Embryonic facial prominence (tissue), 1 donor: ENCODE results near the gene SMC1A.
"Not testable (repeated sequence)": the region's sequence is repeated elsewhere in the genome, so short reads cannot be mapped to it uniquely, and the experiment has no call there.

Experiments used
- DNase-seq: peaks from one replicate; pipeline ENCODE4 v3.0.0-alpha.2; 2016; ENCODE audit errors: extremely low spot score

The SMC1A gene

DNA sequence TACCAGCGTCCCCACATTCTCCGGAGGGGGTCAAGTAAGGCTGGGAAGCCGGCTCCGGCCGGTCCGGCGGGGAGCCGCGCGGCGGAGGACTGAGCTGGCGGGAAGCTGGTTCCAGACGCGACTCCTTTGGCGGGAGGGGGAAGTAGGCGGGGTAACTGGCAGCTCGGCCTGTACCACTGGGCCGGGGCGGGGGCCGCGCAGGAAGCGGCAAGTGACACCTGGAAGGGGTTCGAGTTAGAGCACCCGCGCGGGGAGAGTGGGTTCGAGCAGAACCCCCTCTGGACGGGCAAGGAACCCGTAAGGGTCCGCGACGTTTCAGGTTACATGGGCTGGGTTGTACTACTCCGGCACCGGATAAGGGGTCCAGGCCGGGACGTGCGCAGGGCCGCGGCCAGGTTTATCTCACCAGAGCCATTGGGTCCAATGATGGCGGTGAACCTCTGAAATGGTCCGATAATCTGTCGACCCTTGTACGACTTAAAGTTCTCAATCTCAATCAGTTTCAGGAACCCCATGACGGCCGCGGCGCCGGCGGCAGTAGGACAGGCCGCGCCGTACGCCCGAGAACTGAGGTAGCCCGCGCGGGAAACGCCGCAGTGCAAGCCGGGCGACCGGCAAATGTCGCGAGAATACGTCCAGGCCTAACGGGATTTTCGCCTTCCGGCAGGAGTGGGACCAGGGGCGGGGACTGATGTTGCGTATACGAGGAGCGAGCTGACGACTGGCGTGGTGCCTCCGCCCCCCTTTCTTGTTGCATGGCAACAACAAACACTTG, at the start of gene SMC1A:
Gene SMC1A, minus strand, starts transcription at position 569 of the 775 bp plus-strand sequence. Its CDS starts 54 bp downstream, at position 515.
- DNase-seq, result peak; percentile 89

DNA sequence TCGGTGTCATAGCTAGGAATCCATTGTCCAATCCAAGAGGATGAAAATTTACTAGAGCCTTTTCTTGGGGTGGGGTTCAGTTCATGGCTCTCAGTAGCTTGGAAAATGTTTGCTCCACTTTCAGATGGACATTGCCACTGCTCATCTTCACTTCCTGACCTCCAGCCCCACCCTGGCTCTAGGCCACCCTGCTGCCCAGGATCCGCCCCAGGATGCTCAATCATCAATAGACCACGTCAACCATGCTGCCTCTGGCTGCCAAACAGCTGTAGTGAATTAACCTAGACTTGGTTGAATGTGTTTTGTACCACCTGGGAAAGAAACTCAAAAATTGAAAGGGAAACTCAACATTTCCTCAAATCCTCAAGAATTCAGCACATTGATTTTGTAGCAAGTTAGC, 48.9 kb upstream of the SMC1A start:
- no peak for DNase-seq

DNA sequence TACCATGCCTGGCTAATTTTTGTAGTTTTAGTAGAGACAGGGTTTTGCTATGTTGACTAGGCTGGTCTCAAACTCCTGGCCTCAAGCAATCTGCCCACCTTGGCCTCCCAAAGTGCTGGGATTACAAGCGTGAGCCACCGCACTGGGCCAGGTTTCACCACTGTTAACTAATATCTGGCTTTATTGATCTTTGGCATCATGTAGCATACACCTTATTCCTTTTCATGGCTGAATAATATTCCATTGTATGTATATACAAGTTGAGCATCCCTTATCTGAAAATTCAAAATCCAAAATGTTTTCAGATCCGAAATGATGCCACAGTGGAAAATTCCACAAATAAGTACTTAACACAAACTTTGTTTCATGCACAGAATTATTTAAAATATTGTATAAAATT, 46.2 kb upstream of the SMC1A start:
- not testable (repeated sequence) for DNase-seq

DNA sequence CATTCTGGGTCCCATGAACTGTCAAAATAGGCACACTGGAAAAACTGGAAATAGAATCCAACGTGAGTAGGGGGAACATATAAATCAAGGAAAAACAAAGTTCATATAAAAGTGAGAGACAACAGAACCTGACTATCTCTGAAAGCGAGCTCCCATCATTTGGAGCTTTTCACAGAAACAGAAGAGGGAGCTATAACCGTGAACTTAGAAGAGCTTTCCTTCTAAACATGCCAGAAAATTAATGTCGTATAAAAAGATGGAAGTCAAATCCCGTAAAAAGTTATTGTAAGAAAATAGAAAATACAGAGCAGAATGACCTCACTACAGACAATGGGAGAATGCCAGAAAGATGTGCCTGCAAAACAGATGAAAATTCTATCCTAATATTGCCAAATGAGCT, 35.6 kb upstream of the SMC1A start:
- DNase-seq, result no peak

DNA sequence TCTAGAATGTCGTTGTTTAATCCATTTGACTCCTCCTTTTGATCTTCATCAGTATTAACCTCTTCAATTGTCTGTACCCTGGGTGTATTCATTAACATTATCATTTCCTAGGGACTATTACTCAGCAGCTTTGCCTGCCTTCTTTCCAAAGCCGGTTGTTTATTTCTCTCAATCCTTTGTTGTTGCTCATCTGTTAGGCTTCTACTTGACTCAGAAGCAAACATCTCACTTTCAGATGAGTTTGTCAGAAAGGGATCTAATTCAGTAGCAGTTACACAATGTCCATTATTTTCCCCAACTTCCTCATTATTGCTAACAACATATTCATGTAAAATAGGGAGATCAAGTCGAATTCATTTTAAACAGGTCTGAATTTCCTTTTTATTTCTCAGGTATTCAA, 33.8 kb upstream of the SMC1A start:
- no peak for DNase-seq

DNA sequence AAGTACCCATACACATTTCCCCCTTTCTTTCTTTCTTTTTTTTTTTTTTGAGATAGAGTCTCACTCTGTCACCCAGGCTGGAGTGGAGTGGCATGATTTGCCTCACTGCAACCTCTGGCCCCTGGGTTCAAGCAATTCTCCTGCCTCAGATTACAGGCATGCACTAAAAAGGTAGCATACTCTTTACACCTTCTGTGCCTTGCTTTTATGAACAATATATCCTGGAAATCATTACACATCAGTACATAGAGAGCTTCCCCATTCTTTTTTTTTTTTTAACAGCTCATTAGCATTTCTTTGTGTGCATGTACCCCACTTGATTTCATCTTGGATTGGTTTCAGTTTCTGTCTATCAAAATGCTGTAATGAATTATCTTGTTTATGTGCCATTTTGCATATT, 30.4 kb upstream of the SMC1A start:
- no peak for DNase-seq

DNA sequence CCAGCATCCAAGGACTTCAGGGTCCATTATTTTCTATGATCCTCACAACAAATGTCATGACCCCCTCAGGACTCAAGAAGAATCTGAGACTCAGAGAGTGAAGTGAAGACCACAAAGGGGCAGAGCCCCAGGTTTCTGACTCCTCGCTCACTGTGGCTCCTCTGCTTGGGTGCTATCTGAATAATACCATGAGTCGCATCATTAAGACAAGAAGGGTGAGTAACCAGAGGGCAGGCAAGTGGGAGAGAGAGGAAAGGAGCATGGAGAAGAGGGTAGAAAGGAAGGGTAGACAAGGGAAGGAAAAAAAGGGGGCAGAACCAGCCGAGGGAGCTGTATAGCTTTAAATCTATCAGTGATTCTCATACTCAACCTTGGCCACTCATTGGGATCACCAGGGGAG, 27.2 kb upstream of the SMC1A start:
- DNase-seq, result no peak

DNA sequence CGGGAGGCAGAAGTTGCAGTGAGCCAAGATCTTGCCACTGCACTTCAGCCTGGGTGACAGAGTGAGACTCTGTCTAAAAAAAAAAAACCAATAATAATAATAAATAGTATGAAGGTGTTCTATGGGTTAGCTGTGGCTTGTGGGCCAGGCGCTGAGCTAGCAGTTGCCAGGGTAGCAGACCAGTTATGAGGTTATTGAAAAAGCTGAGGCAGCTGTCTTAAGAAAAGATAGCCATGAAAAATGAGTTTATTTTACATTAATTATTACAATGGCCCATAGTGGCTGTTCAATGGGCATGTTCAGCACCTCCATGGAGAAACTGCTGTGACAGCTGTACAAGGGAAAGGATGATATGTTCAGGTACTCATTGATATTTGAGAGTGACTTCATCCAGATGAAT, 25.0 kb upstream of the SMC1A start:
- DNase-seq, result no peak

DNA sequence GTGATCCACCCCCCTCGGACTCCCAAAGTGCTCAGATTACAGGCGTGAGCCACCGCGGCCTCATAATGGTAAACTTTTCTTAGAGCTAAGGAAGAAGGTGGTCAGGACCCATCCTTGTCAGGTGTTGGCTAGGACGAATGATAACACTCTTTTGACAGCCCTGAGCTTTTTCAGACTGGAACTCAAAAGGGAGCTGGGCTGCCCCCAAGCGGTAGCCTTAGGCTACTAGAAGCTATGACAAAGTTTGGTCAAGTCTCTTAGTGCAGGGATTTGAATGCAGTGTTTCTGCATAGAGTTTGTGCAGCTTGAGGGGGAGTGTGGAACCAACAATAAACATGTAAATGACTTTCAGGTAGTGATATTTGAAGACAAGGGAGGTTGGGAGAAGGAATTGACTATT, 23.5 kb upstream of the SMC1A start:
- no peak for DNase-seq

DNA sequence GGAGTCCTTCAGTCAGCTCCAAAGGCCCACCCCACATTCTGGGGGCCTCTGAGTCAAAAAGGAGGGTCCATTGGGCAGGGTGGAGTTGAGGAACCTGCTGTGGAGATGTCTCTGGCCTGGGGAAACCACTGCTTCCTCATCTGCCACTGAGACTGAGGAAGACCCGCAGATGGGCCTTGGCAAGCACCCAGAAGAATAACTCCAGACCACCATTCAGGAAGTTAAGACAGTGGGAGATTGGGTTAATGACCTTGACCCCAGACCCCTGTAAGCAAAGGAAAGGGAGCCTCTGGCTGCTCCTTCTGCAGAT, 19.8 kb upstream of the SMC1A start:
- DNase-seq, result no peak

DNA sequence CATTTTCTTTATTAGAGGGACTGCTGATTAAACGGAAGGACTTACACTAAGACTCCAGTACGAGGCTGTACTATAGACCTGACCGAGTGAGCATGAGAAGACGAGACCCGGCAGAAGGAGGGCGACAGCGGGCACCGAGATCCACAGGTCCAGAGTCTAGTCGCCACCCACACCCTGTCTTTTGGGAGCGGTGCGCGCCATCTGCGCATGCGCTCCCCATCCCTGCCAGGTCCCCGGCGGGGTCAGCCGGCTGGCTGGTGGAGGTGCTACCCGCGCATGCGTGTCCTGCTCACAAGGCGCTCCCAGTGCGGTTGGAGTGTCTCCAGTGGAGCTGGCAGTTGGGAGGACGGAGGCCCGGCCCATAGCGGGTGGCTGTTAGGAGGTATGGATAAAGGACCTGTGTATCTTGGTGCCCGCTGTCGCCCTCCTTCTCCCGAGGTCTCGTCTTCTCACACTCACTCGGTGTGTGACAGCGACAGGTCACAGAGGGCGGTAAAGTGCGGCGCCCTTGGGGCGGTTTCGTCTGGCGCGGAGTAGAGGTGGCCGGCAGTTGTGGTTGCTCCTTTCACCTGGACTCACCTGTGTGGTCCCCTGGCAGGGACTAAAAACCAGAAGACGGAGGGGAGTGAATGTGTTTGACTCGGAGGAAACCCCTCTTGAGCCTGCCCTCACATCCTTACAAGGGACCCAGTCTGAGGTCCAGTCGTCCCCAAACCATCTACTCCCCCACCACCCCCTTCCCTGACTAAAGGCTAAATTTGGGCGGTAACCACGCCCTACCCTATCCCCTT, 19.3 kb upstream of the SMC1A start:
- no peak for DNase-seq

DNA sequence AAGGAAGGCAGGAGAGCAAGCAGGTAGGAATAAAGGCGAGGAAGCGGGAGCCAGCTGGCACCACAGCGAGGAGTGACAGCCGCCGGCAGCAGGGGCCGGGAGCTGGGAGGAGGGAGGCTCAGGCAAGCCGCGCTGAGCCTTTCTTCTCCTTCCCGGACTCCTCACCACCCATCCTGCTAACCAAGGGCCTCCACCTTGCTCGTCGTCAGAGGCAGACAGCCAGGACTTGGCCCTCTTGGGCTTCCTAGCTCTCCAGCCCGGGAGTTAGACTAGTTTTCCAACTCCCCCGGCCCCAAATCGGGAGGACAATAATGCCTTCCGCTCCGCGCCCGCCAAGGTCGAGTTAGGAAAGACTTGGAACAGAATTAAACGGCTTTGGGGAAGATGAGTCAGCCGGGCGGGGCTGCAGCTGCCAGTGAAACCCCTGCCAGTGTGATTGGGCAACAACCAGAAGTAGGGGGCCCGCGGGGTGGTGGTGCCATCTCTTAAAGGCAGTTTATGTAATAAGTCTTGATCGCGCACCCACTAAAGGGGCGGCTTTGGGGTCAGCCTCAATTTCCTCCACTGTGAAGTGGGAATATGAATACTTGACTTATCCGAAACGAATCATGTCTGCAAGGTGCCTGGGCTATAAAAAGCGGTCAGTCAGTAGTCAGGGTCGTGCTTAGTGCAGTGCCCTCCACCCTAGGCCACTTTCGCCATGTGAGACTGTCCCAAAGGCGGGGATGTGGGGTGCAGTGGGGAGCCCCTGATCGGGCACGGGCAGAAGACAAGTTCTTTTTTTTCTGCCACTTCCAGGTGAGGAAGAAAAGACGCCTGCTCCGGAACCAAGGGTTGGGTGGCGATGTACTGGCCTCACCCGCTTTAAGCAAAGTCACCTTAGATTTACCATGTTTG, 18.4 kb upstream of the SMC1A start:
- DNase-seq, result no peak

DNA sequence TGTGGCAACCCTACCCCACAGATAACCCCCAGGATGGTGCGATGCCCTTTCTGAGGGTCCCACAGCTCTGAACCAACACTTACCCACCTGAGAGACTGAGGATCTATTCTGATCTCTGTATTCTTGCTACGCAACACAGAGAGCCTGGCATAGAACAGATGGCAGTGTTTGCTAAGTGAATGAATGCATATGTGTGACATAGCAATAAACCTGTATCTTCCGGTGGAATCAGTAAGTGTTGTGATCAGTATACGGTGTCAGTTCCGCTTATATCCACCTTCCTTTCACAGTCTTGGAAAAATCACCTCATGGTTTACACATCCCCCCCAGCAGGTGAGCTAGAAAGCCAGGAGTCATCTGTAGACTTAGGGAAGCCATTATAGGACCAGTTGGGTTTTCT, 17.6 kb upstream of the SMC1A start:
- DNase-seq, result no peak

DNA sequence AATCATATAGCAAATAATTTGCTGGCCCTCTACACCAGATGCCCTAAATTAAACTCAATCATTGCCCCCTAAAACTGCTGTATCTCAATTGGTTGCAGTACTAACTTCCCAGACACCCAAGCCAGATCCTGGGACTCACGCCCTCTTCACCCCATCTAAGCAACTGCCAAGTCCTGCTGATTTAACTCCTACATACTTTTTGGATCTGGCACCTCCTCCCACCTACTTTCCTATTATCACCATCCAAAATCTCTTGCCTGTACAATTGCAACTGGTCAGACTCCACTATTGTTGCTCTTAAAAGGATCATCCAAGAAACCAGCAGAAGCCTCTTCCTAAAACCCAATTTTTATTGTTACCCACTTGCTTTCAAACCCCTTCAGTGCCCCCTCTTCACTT, 16.4 kb upstream of the SMC1A start:
- no peak for DNase-seq

DNA sequence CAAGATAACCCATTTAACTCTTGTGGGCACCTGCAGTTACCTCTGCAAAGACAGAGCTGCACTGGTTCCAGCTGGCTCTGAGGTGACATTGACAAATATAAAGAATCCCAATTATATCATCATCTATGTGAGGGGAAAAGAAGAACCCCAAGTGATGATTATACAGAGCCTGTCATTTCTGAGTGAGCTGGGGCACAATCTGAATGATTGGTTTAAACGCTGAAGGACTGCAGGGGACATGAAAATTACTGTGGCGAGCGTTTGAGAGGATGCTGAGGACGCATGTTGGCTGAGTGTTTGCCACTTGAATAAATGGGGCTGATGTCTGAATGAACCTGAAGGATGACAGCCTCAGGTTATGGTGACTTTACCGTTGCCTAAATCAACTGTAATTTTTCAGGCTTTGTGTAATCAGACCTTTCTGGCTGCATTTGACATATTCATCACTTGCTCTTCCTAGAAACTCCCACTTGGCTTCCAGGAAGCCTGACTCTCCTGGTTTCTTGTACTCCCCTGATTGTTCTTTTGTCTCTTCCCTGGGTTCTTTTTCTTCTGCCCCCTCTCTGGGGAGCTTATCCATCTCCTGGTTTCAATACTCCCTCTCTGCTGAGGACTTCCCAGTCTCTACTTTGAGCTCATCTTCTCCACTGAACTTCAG, 15.8 kb upstream of the SMC1A start:
- no peak for DNase-seq

DNA sequence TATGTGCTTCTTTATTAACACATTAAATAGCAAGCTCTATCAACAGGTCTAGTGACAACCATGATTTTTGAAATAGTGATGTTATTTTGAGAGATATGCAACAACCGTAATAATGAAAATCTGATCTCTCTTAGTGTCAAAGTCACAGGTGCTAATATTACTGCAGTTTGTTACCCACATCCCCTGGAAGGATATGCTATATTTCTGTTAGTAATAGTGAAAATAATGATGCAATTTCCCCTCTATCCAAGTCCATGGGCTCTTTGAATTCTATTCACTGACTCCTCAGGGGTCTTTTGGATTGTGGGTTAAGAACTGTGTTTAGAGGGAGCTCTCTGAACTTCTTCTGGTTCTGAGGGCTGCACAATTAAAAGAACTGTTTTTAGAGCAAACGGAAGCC, 14.8 kb upstream of the SMC1A start:
- no peak for DNase-seq

DNA sequence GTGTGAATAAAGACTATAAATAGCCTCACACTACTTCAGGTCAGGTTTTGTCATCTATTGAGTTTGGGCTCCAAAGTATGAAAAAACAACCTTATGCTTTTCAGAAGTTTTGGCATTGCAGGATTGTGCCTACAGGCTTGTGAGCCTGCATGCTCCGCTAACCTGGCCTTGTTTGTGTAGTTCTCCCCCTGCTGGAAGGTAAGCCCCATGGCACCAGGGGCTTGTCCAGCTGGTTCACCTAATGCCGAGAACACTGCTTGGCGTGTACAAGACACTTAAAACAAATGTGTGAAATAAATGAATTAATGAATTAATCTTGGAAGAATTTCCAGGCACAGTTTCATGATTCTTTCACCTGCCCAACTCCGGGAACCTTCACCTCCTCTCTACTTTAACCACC, 13.5 kb upstream of the SMC1A start:
- DNase-seq, result peak; percentile 20

DNA sequence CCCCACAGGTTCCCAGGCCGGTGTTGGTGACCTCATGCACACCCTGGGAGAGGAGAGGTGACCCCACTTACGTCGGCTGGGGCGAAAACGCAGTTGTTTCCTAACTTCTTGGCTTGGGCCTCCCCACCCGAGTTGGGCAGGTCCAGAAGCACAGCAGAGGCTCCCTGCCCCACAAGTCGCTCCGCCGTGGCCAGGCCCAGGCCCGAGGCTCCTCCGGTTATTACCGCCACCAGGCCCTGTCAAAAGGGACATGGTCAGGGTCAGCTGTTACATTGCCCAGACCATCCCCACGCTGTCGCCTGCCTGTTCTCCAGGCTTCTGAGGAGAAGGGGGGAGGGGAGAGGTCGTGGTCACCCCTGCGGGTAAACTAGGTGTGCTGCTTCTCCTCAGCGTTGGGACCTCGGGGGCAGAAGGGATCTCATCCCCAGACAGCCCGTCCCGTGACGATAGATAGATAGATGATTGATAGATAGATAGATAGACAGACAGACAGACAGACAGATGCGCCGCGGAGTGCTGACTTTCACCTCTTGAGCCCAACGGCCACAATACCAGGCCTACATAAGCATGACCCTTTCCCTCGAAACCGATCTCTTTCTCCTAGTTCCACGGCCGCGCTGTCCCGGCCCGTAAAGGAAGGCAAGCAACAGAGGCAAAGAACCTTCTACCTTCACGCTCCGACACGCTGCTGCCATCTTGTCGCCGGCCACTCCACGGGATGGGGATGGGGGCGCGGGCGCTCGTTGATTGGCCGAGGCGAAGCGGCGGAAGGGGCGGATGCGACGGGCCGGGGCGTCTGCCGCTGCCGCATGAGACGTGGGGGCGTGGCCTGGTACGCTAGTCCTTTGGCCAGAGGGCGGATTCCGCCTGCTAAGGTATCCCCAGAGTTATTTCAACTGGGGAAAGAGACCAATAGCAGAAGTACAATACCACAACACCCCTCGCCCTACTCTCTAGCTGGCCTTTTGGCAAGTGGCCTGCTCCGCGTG, 11.5 kb upstream of the SMC1A start, which contains the start of gene HSD17B10:
Gene HSD17B10, minus strand, starts transcription at position 720 of the 989 bp plus-strand sequence. Its CDS starts 25 bp downstream, at position 695.
- DNase-seq, result peak; percentile 49

DNA sequence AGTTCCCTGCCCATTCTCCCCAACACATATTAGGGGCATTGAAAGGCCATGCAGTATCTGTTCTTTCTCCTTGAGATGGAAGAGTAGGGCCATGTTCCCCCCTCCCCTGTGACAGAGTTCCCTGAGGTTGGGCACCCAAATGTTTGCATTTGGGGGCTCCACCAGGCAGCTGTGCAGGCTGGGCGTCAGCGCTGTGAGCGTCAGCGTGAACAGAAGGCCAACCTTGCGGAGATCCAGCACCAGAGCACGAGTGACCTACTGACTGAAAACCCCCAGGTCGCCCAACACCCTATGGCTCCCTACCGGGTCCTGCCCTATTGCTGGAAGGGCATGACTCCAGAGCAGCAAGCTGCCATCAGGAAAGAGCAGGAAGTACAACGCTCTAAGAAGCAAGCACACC, 7.8 kb upstream of the SMC1A start:
- no peak for DNase-seq

DNA sequence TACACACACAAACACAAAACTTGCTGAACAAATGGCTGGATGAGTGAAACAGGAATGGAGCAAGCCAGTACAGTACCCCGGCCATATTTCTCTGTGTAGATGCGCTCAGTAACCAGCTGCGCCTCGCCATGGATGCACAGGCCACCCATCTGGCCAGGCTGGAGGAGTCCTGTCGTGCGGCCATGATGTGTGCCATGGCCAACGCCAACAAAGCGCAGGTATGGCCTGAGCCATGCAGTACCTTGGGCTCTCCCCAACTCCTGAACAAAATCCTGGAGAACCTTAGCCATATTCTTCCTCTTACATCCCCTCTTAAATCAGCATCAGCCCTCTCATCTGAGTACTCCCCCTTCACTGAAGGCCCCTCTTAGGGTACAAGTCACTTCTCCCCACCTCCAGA, 7.3 kb upstream of the SMC1A start:
- DNase-seq, result no peak
